Ishikawa (cell line): Measurements from ENCODE around the gene ESR1.

ENCODE experiments used
- CEBPB ChIP-seq: IDR thresholded peaks from 2 replicates; pipeline ENCODE4 v1.6.1; 2012
- CREB1 ChIP-seq: IDR thresholded peaks from 2 replicates; pipeline ENCODE4 v1.6.1; 2012; ENCODE audit warnings: low read depth
- MAX ChIP-seq: IDR thresholded peaks from 2 replicates; pipeline ENCODE4 v1.6.1; 2012
- RAD21 ChIP-seq: IDR thresholded peaks from 2 replicates; pipeline ENCODE4 v1.6.1; 2012; ENCODE audit warnings: low read depth
- REST ChIP-seq: IDR thresholded peaks from 2 replicates; pipeline ENCODE4 v1.6.1; 2012; ENCODE audit warnings: low read depth, mild to moderate bottlenecking
- TAF1 ChIP-seq: IDR thresholded peaks from 2 replicates; pipeline ENCODE4 v1.6.1; 2012; ENCODE audit warnings: low read depth, mild to moderate bottlenecking
- USF1 ChIP-seq: IDR thresholded peaks from 2 replicates; pipeline ENCODE4 v1.6.1; 2012

- no peak for TF ChIP-seq TAF1
- TF ChIP-seq REST: no peak
- TF ChIP-seq CREB1: no peak
- TF ChIP-seq CEBPB: no peak
- TF ChIP-seq RAD21: no peak
- TF ChIP-seq MAX: no peak
- no peak for TF ChIP-seq USF1
These were observed 340.9 kb downstream of the ESR1 start for GRCh38 chr6:152148412-152148811.
